GM12878 (cell line): ENCODE results near the gene GUK1. TPM values are rescaled to one million over a fixed set of nuclear protein-coding genes. Genes with fewer than 3 reads are reported as not detected.

Experiments
- ATAC-seq: fragments of 200-7000 bp; cut with Tn5 transposase; 3 replicates; pipeline ENCODE4 v1.9.1; 2020; ENCODE audit warnings: mild to moderate bottlenecking, moderate library complexity
- BruUV-seq: library from RNA; stranded (reverse); fragments of 400-500 nt; replicated peaks from 2 replicates; lab custom pipeline; 2021; lab: Mats Ljungman, UMichigan
- CTCF ChIA-PET: fragments of 300-600 bp; sonication (Branson Sonifier 250); formaldehyde crosslinking; extraction: SDS; loops from one replicate; lab custom pipeline; 2021; ENCODE audit warnings: inconsistent platforms; lab: Yijun Ruan, JAX
- POLR2A ChIA-PET: fragments of 350-600 bp; formaldehyde crosslinking; extraction: SDS; loops from one replicate; lab custom pipeline; 2021; ENCODE audit warnings: inconsistent platforms; lab: Charles Lee
- RAD21 ChIA-PET: fragments of 300-600 bp; sonication (Branson Sonifier 250); formaldehyde crosslinking; loops from one replicate; lab custom pipeline; 2023; ENCODE audit warnings: antibody characterized with exemption; ENCODE audit not compliant: unreplicated experiment; lab: Charles Lee
- SMC1A ChIA-PET: fragments of 300-600 bp; sonication (Branson Sonifier 250); formaldehyde crosslinking; loops from one replicate; lab custom pipeline; 2023; ENCODE audit not compliant: unreplicated experiment, uncharacterized antibody; lab: Charles Lee
- DNase-seq: peaks from one replicate; pipeline ENCODE4 v3.0.0-alpha.2; 2011; ENCODE audit warnings: low read depth, low spot score
- FAIRE-seq: peaks from 3 replicates; lab custom pipeline; 2011; peaks lifted over from hg19 to GRCh38; lab: Jason Lieb, UNC
- H2AFZ ChIP-seq: 2 replicates; pipeline ENCODE4 v1.6.0; 2011; ENCODE audit warnings: low read depth, low read length, control low read depth; ENCODE audit not compliant: control insufficient read depth
- H3K27ac ChIP-seq: 2 replicates; pipeline ENCODE4 v1.5.1; 2011; ENCODE audit warnings: control low read depth; ENCODE audit not compliant: control insufficient read depth, insufficient read depth
- H3K27me3 ChIP-seq, 2 experiments: replicated peaks in 1 of 2; 2 replicates each; pipeline versions ENCODE4 v1.6.0 to v1.6.1; 2011; ENCODE audit warnings: low read length in 1 of 2; ENCODE audit not compliant: control insufficient read depth in 2 of 2, insufficient read depth in 2 of 2
- H3K36me3 ChIP-seq, 2 experiments: 2 replicates each; pipeline ENCODE4 v1.5.1; 2011; ENCODE audit warnings: low read length in 1 of 2; ENCODE audit not compliant: control insufficient read depth in 2 of 2, insufficient read depth in 2 of 2
- H3K4me1 ChIP-seq: 2 replicates; pipeline ENCODE4 v1.6.1; 2011; ENCODE audit warnings: mild to moderate bottlenecking, low read length, moderate library complexity, mixed read lengths; ENCODE audit not compliant: control insufficient read depth, insufficient read depth
- H3K4me2 ChIP-seq: 2 replicates; pipeline ENCODE4 v1.6.0; 2011; ENCODE audit warnings: control low read depth; ENCODE audit not compliant: control insufficient read depth, insufficient read depth
- H3K4me3 ChIP-seq: fragments of 200-600 bp; sonication (generic); 2 replicates; pipeline ENCODE4 v1.5.1; 2016
- H3K79me2 ChIP-seq: 2 replicates; pipeline ENCODE4 v1.6.0; 2011; ENCODE audit warnings: low read length; ENCODE audit not compliant: control insufficient read depth, insufficient read depth
- H3K9ac ChIP-seq: 2 replicates; pipeline ENCODE4 v1.8.0; 2011; ENCODE audit warnings: low read length, control low read depth, mixed read lengths; ENCODE audit not compliant: control insufficient read depth, insufficient read depth
- H3K9me3 ChIP-seq: replicated peaks from 3 replicates; pipeline ENCODE4 v1.5.1; 2011; ENCODE audit warnings: mild to moderate bottlenecking, low read length; ENCODE audit not compliant: control insufficient read depth, insufficient read depth
- H4K20me1 ChIP-seq: 2 replicates; pipeline ENCODE4 v1.6.0; 2011; ENCODE audit not compliant: control insufficient read depth, insufficient read depth
- ASH2L ChIP-seq: fragments of 300-600, 200-600 bp; sonication (generic); IDR thresholded peaks from 2 replicates; pipeline ENCODE4 v1.6.1; 2017; ENCODE audit warnings: low read depth, mild to moderate bottlenecking, borderline replicate concordance
- ETV6 ChIP-seq, 2 experiments: fragments of 450-650 bp in 1 of 2; IDR thresholded peaks in 1 of 2; conservative IDR thresholded peaks in 1 of 2; 2 replicates each; pipeline ENCODE4 v1.6.1; 2014; ENCODE audit warnings: antibody characterized with exemption in 1 of 2, borderline replicate concordance in 1 of 2, low read depth in 1 of 2, mild to moderate bottlenecking in 1 of 2, moderate library complexity in 1 of 2
- KDM1A ChIP-seq: fragments of 200-600 bp; sonication (generic); IDR thresholded peaks from 2 replicates; pipeline ENCODE4 v1.6.1; 2016; ENCODE audit warnings: borderline replicate concordance
- NFIC ChIP-seq: IDR thresholded peaks from 2 replicates; pipeline ENCODE4 v1.6.1; 2012; ENCODE audit warnings: low read depth, mild to moderate bottlenecking, inconsistent platforms, low read length, moderate library complexity
- PAX8 ChIP-seq: fragments of 450-650 bp; IDR thresholded peaks from 2 replicates; pipeline ENCODE4 v1.6.1; 2017; ENCODE audit warnings: mild to moderate bottlenecking, moderate library complexity
- SMAD1 ChIP-seq: fragments of 450-650 bp; IDR thresholded peaks from 2 replicates; pipeline ENCODE4 v1.6.1; 2018; ENCODE audit warnings: mild to moderate bottlenecking, low read depth; ENCODE audit not compliant: partially characterized antibody
- TCF12 ChIP-seq: IDR thresholded peaks from 2 replicates; pipeline ENCODE4 v1.6.1; 2011; ENCODE audit warnings: low read depth, mild to moderate bottlenecking, low read length
- USF1 ChIP-seq: IDR thresholded peaks from 2 replicates; pipeline ENCODE4 v1.6.1; 2011; ENCODE audit warnings: borderline replicate concordance, low read depth, mild to moderate bottlenecking, moderate library complexity, mixed read lengths, low read length; ENCODE audit not compliant: insufficient read depth; ENCODE audit errors: extremely low read length
- WGBS: methylation state at CpG from one replicate; pipeline ENCODE4 v1.1.6; 2016; ENCODE audit warnings: low lambda C conversion rate; ENCODE audit not compliant: insufficient replicate concordance, insufficient coverage; ENCODE audit errors: missing lambda C conversion rate; 5-methylcytosine and 5-hydroxymethylcytosine counted together
- in situ Hi-C: fragments of 300-500 bp; cut with MboI; formaldehyde crosslinking; loops from 9 replicates; pipeline ENCODE4 v1.14.3; 2018; ENCODE audit warnings: mixed read lengths
- intact Hi-C: fragments of 100-400 bp; cut with micrococcal nuclease; formaldehyde crosslinking; loops from one replicate; pipeline ENCODE4 v1.14.2; 2022; ENCODE audit not compliant: unreplicated experiment
- polyA plus RNA-seq, 11 experiments: library from polyadenylated mRNA; depleted of rRNA in 4 of 11; unstranded in 6 of 11; stranded (reverse) in 5 of 11; fragments of >200 nt; fragmentation: Nextera tagmentation in 4 of 11; fragmentation: Illumina TruSeq in 1 of 11; extraction: Ambion mirVana in 4 of 11; extraction: Trizol in 1 of 11; gene quantifications; 1 replicate in 1 of 11; 2 replicates in 10 of 11; pipeline versions ENCODE4 v1.2.1 to v1.2.3, GENCODE V29; 2011 to 2016; ENCODE audit warnings: inconsistent platforms in 2 of 11, missing spikeins in 2 of 11, low read depth in 1 of 11
- total RNA-seq, 4 experiments: library from RNA; depleted of rRNA in 3 of 4; stranded (reverse); fragments of >200 nt in 3 of 4; fragmentation: Illumina TruSeq in 1 of 4; extraction: Trizol in 1 of 4; gene quantifications; 2 replicates each; pipeline versions ENCODE4 v1.2.1 to v1.2.3, GENCODE V29; 2013 to 2021

The GUK1 gene
- total and polyA plus RNA-seq, 10 of the 15 experiments (the other 5 are each of a cell fraction or from before 2014, with no cell fraction given) = 6.3 to 357 (median 203) TPM

- no peak overlapping the region for H2AFZ ChIP-seq
- TF ChIP-seq KDM1A (no peak), TCF12 (no peak), PAX8 (no peak), ASH2L (no peak), NFIC (no peak), USF1 (no peak), SMAD1 (no peak), ETV6 (conservative IDR thresholded peaks at IDR 0.05 in 1 of 2, IDR thresholded peaks at IDR 0.05 in 1 of 2; ENCODE audit: borderline replicate concordance in 1 of 2, low read depth in 1 of 2) (no peak)
- BruUV-seq = no TSS peak
These were observed 54.4 kb downstream of the GUK1 start for GRCh38 chr1:228194436-228194835.

More at GRCh38 chr1:228194436-228194835, 54.4 kb downstream of the GUK1 start:
- no peak overlapping the region for H3K27ac ChIP-seq
- H4K20me1 ChIP-seq = no peaks in the 10 kb centered on the region
- SMC1A ChIA-PET = no interaction called here
- no peak overlapping the region for H3K4me3 ChIP-seq
- no peaks in the 10 kb centered on the region for H3K4me1 ChIP-seq
- H3K9me3 ChIP-seq = peaks cover 4% of the 10 kb centered on the region; the same call in 1 of the 3 replicates
- CTCF ChIA-PET = interaction anchor here (1.8 kb wide), 1 partner anchor 195 kb away, joined by 5 read pairs; no protein-coding TSS in a partner anchor
- POLR2A ChIA-PET = no interaction called here
- no peak overlapping the region for H3K4me2 ChIP-seq
- no peaks in the 10 kb centered on the region for H3K79me2 ChIP-seq
- no peaks in the 10 kb centered on the region for H3K27me3 ChIP-seq
- no peak overlapping the region for H3K9ac ChIP-seq
- no peak for DNase-seq
- in situ Hi-C loops (no loop called here), intact Hi-C loops (no loop called here)
- FAIRE-seq = no peak
- no peak for ATAC-seq
- RAD21 ChIA-PET = no interaction called here
- WGBS = 54% methylated on average over 3 of the region's 3 CpGs
- H3K36me3 ChIP-seq = no peaks in the 10 kb centered on the region
